ENCODE results near the gene MRPS18A. TPM values are rescaled to one million over a fixed set of nuclear protein-coding genes. Genes with fewer than 3 reads are reported as not detected.

MRPS18A gene
- total and polyA plus RNA-seq, 4 donors = 36.4 to 48.4 (median 38.5) TPM

DNA sequence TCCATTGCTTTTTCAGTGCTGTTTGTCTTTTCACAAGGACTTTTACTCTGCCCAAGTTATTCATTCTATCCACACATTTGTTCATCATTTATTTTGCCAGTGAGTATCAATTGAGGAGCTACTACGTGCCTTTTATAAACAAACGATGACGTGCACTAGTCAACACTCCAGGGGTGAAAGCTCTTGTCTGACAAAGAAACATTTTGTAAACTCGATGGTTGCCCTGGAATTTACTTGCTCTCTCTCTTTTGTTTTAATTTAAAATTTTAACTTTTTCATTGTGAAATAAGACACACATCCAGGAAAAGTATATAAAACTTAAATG, 8.3 kb upstream of the MRPS18A start:
- no peak for DNase-seq
- TF ChIP-seq, protein P1, sequence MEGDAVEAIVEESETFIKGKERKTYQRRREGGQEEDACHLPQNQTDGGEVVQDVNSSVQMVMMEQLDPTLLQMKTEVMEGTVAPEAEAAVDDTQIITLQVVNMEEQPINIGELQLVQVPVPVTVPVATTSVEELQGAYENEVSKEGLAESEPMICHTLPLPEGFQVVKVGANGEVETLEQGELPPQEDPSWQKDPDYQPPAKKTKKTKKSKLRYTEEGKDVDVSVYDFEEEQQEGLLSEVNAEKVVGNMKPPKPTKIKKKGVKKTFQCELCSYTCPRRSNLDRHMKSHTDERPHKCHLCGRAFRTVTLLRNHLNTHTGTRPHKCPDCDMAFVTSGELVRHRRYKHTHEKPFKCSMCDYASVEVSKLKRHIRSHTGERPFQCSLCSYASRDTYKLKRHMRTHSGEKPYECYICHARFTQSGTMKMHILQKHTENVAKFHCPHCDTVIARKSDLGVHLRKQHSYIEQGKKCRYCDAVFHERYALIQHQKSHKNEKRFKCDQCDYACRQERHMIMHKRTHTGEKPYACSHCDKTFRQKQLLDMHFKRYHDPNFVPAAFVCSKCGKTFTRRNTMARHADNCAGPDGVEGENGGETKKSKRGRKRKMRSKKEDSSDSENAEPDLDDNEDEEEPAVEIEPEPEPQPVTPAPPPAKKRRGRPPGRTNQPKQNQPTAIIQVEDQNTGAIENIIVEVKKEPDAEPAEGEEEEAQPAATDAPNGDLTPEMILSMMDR (IDR thresholded peaks at IDR 0.05; ENCODE audit: control extremely low read depth, extremely low read depth) = no peak
- no peak overlapping the region for H3K9ac ChIP-seq (ENCODE audit: insufficient read depth in 1 of 2, low read length in 2 of 2)
- 62 to 84% methylated on average over 4 of the region's 4 CpGs for WGBS, 2 donors
- ATAC-seq (ENCODE audit: insufficient read depth, low FRiP score) = no peak
- no peaks in the 10 kb centered on the region for H3K27me3 ChIP-seq (ENCODE audit: control insufficient read depth in 3 of 3, insufficient read depth in 3 of 3, low read length in 2 of 3)
- H3K27ac ChIP-seq (ENCODE audit: low read depth in 1 of 2, low read length in 1 of 2) = peak overlapping the region in 1 of 2 donors; percentile 48
- H3K4me1 ChIP-seq (ENCODE audit: control insufficient read depth in 5 of 5, insufficient read depth in 5 of 5, low read length in 5 of 5) = peaks cover 0 to 39% (median 24%) of the 10 kb centered on the region in 5 donors
- H3K9me3 ChIP-seq (ENCODE audit: control insufficient read depth in 4 of 4, insufficient read depth in 3 of 4, low read length in 3 of 4) = no peaks in the 10 kb centered on the region
- no peaks in the 10 kb centered on the region for H3K36me3 ChIP-seq (ENCODE audit: control insufficient read depth in 4 of 4, insufficient read depth in 4 of 4, low read length in 4 of 4)
- H3K4me3 ChIP-seq = no peak overlapping the region

DNA sequence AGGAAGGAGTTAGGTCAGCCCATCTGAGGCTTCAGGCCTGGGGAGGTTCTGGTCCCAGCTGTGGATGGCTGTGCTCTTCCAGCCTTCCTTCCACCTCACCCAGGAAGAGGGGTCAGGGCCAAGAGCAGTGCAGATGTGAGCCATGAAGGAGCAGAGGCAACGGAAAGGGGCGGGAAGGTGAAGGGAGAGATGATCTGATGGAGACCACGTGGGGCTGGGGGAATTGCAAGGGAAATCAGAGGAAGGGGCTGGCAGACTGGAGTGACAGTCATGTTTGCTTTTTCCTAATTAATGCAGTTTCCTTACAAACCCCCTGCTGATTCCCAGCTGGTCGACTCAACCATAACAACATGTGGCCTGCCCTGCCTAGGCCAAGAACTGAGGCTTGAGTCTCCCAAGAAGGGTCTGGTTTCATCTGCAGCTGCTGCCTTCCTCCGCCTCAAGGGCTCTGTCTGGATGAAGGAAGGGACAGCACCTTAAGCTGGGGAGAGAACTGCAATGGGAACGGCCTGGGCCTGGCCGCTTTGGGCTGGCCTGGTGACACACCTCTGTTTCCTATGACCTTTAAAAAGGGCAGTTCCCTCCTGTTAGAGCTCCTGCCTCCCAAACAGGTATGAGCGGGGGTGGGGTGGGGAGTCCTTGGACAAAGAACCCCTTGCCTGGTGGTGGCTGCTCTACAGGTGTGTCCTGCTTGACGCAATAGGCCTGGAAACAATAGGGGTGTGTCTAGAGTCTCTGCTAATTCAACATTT, 7.8 kb upstream of the MRPS18A start:
- H3K9ac ChIP-seq (ENCODE audit: insufficient read depth in 1 of 2, low read length in 2 of 2) = peak overlapping the region in 1 of 2 donors; percentile 18
- peaks cover 0 to 39% (median 24%) of the 10 kb centered on the region in 5 donors for H3K4me1 ChIP-seq (ENCODE audit: control insufficient read depth in 5 of 5, insufficient read depth in 5 of 5, low read length in 5 of 5)
- peak; percentile 71 for ATAC-seq (ENCODE audit: insufficient read depth, low FRiP score)
- no peaks in the 10 kb centered on the region for H3K36me3 ChIP-seq (ENCODE audit: control insufficient read depth in 4 of 4, insufficient read depth in 4 of 4, low read length in 4 of 4)
- H3K27me3 ChIP-seq (ENCODE audit: control insufficient read depth in 3 of 3, insufficient read depth in 3 of 3, low read length in 2 of 3) = no peaks in the 10 kb centered on the region
- DNase-seq = peak in 1 of 3 donors; percentile 63
- no peak overlapping the region for H3K4me3 ChIP-seq
- no peaks in the 10 kb centered on the region for H3K9me3 ChIP-seq (ENCODE audit: control insufficient read depth in 4 of 4, insufficient read depth in 3 of 4, low read length in 3 of 4)
- TF ChIP-seq, protein P1 (IDR thresholded peaks at IDR 0.05; ENCODE audit: control extremely low read depth, extremely low read depth) = no peak
- 79 to 87% methylated on average over 9 of the region's 9 CpGs for WGBS, 2 donors
- peak overlapping the region in 1 of 2 donors; percentile 48 for H3K27ac ChIP-seq (ENCODE audit: low read depth in 1 of 2, low read length in 1 of 2)

DNA sequence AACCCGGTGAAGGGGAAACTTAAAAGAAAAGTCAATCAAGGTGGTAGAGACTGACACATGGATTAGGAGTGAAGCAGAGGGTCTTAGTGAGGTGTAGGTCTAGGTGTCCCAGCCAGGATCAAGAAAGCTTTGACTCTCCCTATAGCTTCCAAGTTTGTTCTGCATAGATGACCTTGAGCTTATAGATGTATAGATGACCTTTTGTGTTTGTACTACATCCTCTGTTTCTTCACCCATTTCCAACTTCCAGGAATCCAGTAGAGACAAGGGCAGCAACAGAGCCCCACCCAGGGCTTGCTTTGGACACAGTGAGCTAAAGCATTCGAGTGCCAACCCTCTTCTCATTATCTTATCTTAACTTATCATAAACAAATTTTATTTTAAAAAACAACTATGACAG, 1.8 kb upstream of the MRPS18A start:
- no peaks in the 10 kb centered on the region for H3K27me3 ChIP-seq (ENCODE audit: control insufficient read depth in 3 of 3, insufficient read depth in 3 of 3, low read length in 2 of 3)
- TF ChIP-seq, protein P1 (IDR thresholded peaks at IDR 0.05; ENCODE audit: control extremely low read depth, extremely low read depth) = no peak
- H3K36me3 ChIP-seq (ENCODE audit: control insufficient read depth in 4 of 4, insufficient read depth in 4 of 4, low read length in 4 of 4) = peaks cover 0 to 7% (median 0%) of the 10 kb centered on the region in 4 donors
- no peaks in the 10 kb centered on the region for H3K9me3 ChIP-seq (ENCODE audit: control insufficient read depth in 4 of 4, insufficient read depth in 3 of 4, low read length in 3 of 4)
- H3K4me1 ChIP-seq (ENCODE audit: control insufficient read depth in 5 of 5, insufficient read depth in 5 of 5, low read length in 5 of 5) = peaks cover 2 to 21% (median 11%) of the 10 kb centered on the region in 5 donors
- H3K9ac ChIP-seq (ENCODE audit: insufficient read depth in 1 of 2, low read length in 2 of 2) = no peak overlapping the region
- whole genome bisulfite sequencing, 2 donors = 64 to 78% methylated on average over 2 of the region's 2 CpGs
- no peak overlapping the region for H3K27ac ChIP-seq (ENCODE audit: low read depth in 1 of 2, low read length in 1 of 2)
- no peak overlapping the region for H3K4me3 ChIP-seq
- DNase-seq (no peak), ATAC-seq (ENCODE audit: insufficient read depth, low FRiP score) (no peak)
